ENCODE measurements around the gene CPNE2.
A peak's percentile ranks its signal among the peaks of the same experiment; 100 is the strongest.
"Not testable (repeated sequence)": the region's sequence is repeated elsewhere in the genome, so short reads cannot be mapped to it uniquely, and the experiment has no call there.

Gene CPNE2

DNA sequence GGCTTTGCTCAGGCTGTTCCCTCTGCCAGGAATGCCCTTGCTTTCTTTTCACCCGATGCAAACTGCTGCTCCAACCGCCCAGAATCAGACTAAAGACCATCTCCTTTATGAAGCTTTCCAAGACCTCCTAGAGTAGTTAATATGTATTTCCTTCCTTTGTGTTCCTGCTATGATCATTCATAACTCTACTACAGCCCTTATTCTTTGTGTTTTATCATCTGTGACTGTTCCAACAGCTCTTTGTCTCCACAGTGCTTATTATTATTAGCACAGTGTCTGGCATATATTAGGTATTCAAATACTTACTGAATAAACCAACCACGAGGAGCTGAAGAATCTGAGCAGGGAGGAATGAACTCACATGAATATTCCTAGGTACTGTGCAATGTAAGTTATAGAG lies 85.8 kb downstream of the CPNE2 start:
- DNase-seq: no peak

GRCh38 chr16:57178793-57179212 lies 86.4 kb downstream of the CPNE2 start:
- DNase-seq: no peak

DNA sequence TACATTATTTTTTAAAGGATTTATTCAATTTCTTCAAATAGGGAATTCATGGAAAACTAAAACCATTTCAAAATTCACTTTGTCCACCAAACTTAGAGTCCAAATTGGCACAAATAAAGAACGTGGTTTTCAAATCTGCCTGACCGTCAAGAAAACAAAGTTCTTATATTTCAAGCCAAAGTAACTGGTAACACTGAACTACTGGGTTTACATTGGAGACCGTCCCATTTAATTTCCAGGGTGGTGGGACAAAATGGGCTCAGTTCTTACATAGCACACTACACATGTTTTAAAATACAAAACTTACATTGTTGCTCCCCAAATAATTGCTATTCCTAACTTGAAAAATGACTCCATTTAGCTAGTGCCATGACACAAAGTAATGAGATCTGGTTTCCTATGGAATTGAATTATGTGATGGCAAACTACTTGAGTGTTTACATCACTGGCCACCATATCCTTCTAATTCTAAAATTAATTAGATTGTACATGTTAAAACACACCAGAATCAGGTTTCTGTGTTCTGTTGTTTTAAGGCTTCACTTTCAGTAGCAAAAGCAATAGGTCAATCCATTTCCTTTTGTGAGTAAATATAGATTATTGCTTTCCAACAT lies 86.9 kb downstream of the CPNE2 start:
- DNase-seq: no peak

DNA sequence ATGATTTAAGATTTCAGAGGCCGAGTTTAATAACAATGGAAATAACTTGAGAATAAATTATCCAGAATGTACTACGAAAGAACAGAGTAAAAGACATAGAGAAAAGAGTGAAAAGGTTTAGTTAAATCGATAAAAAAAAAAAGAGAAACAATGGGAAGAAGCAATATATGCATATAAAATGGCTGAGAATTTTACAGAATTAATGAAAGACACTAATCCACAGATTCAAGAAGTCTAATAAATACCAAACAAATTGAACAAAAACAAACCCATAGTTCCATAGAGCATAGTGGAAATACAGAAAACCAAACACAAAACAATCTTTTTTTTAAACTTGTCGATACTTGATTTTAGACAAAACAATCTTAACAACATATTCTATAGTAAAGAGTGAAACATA lies 91.7 kb downstream of the CPNE2 start:
- no peak for DNase-seq

DNA sequence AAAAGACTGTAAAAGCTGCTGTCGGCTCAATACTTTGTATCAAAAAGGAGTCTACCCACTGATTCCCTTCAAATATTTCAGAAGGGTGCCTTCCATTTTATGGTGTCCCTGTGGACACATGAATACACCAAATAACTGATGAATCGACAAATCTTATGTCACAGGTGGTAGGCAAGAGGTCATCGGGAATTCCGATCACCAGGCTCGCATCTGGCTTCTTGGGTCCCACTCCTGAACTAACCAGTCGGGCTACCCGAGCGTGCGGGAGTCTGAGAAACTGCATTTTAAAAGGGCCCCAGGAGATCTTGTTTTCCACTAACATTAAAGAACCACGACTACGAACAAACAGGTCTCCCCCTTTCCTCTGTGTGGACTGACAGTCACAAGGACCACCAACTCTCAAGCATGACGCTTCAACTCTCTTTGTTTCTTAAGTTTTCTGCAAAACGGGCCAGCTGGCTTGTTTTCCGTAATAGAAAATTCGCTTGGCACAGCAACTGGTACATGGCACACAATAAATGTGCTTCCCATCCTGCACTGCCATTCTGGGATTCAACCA lies 92.6 kb downstream of the CPNE2 start:
- peak in 1 of 3 donors; percentile 22 for DNase-seq

GRCh38 chr16:57185446-57185944 lies 93.1 kb downstream of the CPNE2 start:
- peak in 2 of 3 donors; percentile 38 to 46 for DNase-seq

- DNase-seq: peak; percentile 98 to 100 (median 100)
Observed at GRCh38 chr16:57185945-57186871, 93.8 kb downstream of the CPNE2 start, which contains the start of the genes PSME3IP1 and RSPRY1. TSS of gene PSME3IP1 (minus strand) at chr16:57186039. CDS start at chr16:57173854, 12,185 bp downstream. TSS of gene RSPRY1 (plus strand) at chr16:57186329. CDS start at chr16:57204659, 18,330 bp downstream.

DNA sequence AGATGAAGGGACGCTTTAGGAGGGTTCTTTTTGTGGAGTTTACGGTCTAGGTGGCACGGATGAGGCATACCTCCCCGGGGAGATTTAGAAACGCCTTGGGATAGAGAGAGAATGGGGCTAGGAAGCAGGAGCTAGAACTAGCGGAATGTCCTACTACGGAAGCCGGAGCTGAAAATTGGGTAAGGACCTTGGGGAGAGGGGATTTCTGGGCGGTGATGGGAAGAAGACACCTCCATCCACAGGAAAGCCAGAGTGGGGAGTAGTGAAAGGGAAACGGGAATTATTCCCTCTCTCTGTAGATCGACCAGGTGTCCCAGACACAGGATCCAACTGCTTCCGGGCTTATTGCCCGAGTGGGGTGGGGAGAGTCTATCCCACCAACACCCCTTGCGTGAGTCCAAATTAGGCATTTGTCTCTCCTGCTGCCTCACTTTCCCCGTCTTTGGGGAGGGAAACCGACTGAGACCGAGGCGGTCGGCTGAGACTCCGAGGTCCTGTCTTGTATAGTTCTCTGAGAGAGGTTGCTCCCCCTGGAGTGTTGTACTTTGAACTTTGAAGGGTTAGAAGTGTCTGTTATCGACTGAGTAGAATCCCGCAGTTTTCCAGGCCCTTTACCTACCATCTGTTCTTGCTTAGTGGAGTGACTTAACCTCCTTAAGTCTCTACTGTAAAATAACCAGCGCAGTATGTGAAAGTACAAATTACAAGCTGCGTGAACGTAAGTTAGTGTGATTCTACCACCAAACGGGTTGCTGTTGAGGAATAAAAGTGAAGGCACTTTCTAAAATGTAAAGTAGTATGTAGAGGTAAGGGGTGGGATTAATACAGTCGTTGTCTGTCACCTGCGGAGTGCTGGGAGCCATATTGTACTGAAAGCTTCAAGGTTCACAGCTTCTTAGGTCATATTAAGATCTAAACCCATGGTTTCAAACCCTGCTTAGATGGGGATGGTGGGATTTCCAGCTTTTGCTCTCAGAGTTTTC lies 94.8 kb downstream of the CPNE2 start:
- DNase-seq: peak in 2 of 3 donors; percentile 27 to 29

DNA sequence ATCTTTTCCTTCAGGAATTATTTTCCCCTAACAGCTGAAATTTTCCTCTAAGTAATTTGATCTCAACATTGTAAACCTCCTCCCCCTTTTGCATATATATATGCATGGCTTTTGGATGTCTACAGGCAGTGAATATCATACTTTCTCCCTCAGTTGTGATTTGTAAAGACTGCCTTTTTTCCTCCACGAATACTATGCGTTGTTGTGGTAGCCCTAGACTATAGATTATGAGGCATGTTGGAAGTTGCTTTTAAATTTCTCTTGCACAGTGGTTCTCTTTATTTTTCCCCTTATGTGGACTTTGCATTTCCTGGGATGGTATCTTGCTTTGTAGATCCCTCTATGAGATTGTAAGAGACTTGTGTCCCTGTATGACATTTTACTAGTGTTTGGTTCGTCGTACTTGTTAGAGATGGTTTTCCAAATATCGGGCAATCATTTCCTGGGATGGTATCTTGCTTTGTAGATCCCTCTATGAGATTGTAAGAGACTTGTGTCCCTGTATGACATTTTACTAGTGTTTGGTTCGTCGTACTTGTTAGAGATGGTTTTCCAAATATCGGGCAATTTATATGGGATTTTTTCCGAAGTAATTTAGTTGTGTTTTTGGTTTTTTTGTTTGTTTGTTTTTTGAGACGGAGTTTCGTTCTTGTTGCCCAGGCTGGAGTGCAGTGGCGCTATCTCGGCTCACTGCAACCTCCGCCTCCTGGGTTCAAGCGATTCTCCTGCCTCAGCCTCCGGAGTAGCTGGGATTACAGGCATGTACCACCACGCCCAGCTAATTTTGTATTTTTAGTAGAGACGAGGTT lies 95.7 kb downstream of the CPNE2 start:
- DNase-seq: not testable (repeated sequence)

GRCh38 chr16:57188711-57189002 lies 96.3 kb downstream of the CPNE2 start:
- DNase-seq: no peak

GRCh38 chr16:57189527-57189926 lies 97.1 kb downstream of the CPNE2 start:
- not testable (repeated sequence) for DNase-seq

- DNase-seq: no peak
Observed at GRCh38 chr16:57190136-57190535, 97.8 kb downstream of the CPNE2 start.

- peak; percentile 39 to 62 (median 44) for DNase-seq
Observed at GRCh38 chr16:57191056-57191571, 98.7 kb downstream of the CPNE2 start.

GRCh38 chr16:57192146-57192545 lies 99.8 kb downstream of the CPNE2 start:
- DNase-seq: no peak

DNA sequence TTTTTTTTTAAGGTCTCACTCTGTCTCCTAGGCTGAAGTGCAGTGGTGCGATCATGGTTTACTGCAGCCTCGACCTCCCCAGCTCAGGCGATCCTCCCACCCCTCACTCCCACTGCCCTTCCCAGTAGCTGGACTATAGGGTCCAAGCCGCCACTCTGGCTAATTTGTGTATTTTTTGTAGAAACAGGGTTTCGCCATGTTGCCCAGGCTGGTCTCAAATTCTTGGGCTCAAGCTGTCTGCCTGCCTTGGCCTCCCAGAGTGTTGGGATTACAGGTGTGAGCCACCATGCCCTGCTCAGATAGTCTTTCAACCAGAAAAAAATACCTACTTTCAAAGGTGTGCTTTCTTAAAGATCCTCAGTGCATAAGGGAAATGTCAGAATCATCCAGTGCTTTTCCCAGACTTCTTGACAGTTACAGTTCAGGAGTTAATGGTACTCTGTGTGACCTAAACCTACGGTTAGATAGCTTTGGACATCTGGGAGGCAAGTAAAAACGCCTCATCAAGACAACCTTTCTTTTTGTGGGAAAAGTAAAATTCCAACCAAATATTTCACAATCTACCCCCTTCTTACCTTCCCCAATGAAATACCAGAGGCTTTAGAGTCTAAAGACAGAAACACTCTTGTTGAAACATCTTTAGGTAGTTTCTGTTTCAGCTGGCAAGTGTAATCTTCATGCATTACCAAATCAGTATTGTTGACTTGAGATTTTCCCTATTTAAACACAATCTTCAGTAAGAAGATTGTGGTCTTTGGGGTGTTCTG lies 100.5 kb downstream of the CPNE2 start:
- no peak for DNase-seq

GRCh38 chr16:57194512-57194911 lies 102.1 kb downstream of the CPNE2 start:
- DNase-seq: no peak

- DNase-seq: no peak
Observed at GRCh38 chr16:57196286-57196685, 103.9 kb downstream of the CPNE2 start.

DNA sequence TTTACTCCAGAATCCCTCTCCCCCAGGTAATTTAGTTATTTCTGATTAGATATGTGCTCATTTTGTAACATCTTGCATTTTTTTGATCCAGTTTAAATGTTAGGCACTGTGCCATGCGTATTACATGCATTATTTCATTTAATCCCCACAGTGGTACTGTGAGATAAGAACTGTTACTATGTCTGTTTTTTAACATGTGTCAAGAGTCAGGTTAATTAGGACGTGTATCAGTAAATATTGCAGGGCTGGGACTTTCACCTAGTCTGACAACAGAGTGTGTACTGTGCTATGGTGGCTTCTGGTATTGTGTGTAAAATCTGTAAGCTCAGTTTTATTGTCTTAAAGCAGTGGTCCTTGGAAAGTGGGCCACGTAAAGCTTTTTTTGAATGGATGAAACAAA lies 104.4 kb downstream of the CPNE2 start:
- no peak for DNase-seq
